NCI-H1092 (cell line): Measurements from ENCODE around the gene CNTNAP2.
"Not testable (repeated sequence)": the region's sequence is repeated elsewhere in the genome, so short reads cannot be mapped to it uniquely, and the experiment has no call there.

ENCODE experiments used
- DNase-seq: peaks from one replicate; lab custom pipeline; 2025; lab: John Stamatoyannopoulos, UW

CNTNAP2 gene

GRCh38 chr7:148261996-148262688 is 2145.5 kb downstream of the CNTNAP2 start:
- DNase-seq, result no peak

GRCh38 chr7:148262721-148263229 is 2146.2 kb downstream of the CNTNAP2 start:
- DNase-seq, result peak; percentile 60

- DNase-seq, result peak; percentile 36
These were observed 2148.4 kb downstream of the CNTNAP2 start for GRCh38 chr7:148264933-148265557.

GRCh38 chr7:148265896-148266295 is 2149.3 kb downstream of the CNTNAP2 start:
- DNase-seq, result no peak

- no peak for DNase-seq
These were observed 2150.2 kb downstream of the CNTNAP2 start for GRCh38 chr7:148266795-148267194.

GRCh38 chr7:148270576-148270975 is 2154.0 kb downstream of the CNTNAP2 start:
- no peak for DNase-seq

- DNase-seq, result no peak
These were observed 2157.5 kb downstream of the CNTNAP2 start for GRCh38 chr7:148274118-148274517.

GRCh38 chr7:148275359-148275890 is 2158.8 kb downstream of the CNTNAP2 start:
- DNase-seq, result no peak

- DNase-seq, result no peak
These were observed 2159.9 kb downstream of the CNTNAP2 start for GRCh38 chr7:148276314-148277041.

GRCh38 chr7:148277042-148277660 is 2160.6 kb downstream of the CNTNAP2 start:
- no peak for DNase-seq

- DNase-seq, result no peak
These were observed 2169.5 kb downstream of the CNTNAP2 start for GRCh38 chr7:148286150-148286549.

GRCh38 chr7:148287538-148287937 is 2170.9 kb downstream of the CNTNAP2 start:
- no peak for DNase-seq

- DNase-seq, result no peak
These were observed 2172.1 kb downstream of the CNTNAP2 start for GRCh38 chr7:148288592-148289151.

- DNase-seq, result no peak
These were observed 2173.0 kb downstream of the CNTNAP2 start for GRCh38 chr7:148289630-148290029.

- no peak for DNase-seq
These were observed 2173.9 kb downstream of the CNTNAP2 start for GRCh38 chr7:148290538-148290937.

- no peak for DNase-seq
These were observed 2175.2 kb downstream of the CNTNAP2 start for GRCh38 chr7:148291799-148292198.

- DNase-seq, result no peak
These were observed 2180.5 kb downstream of the CNTNAP2 start for GRCh38 chr7:148296994-148297644.

- DNase-seq, result not testable (repeated sequence)
These were observed 2182.2 kb downstream of the CNTNAP2 start for GRCh38 chr7:148298768-148299167.

- no peak for DNase-seq
These were observed 2183.0 kb downstream of the CNTNAP2 start for GRCh38 chr7:148299350-148300276.

GRCh38 chr7:148302436-148302835 is 2185.8 kb downstream of the CNTNAP2 start:
- not testable (repeated sequence) for DNase-seq
